Dendritic cell treated with granulocyte-macrophage colony-stimulating factor and Interleukin-4, amounts not matched to agents 40 ng/mL and 50 ng/mL, for 4 days (primary cell): ENCODE measurements around the gene EXOC3L4.
"Not testable (repeated sequence)": the region's sequence is repeated elsewhere in the genome, so short reads cannot be mapped to it uniquely, and the experiment has no call there.

Experiments used
- H3K27ac Mint-ChIP-seq: one replicate; pipeline ENCODE4 v1.8.0; 2022; ENCODE audit warnings: mild to moderate bottlenecking, mixed read lengths
- H3K27me3 Mint-ChIP-seq: one replicate; pipeline ENCODE4 v1.8.0; 2022; ENCODE audit warnings: mild to moderate bottlenecking, mixed read lengths
- H3K36me3 Mint-ChIP-seq: one replicate; pipeline ENCODE4 v1.8.0; 2022; ENCODE audit warnings: low read depth, mixed read lengths
- H3K4me1 Mint-ChIP-seq: one replicate; pipeline ENCODE4 v1.8.0; 2022; ENCODE audit warnings: low read depth, mixed read lengths
- H3K4me3 Mint-ChIP-seq: one replicate; pipeline ENCODE4 v1.8.0; 2022; ENCODE audit warnings: mild to moderate bottlenecking, moderate library complexity, mixed read lengths
- H3K9me3 Mint-ChIP-seq: one replicate; pipeline ENCODE4 v1.8.0; 2022; ENCODE audit warnings: mixed read lengths
- intact Hi-C: fragments of 100-400 bp; cut with micrococcal nuclease; formaldehyde crosslinking; loops from one replicate; pipeline ENCODE4 v1.15.0; 2022

Gene EXOC3L4

GRCh38 chr14:103140316-103141109 lies 46.0 kb downstream of the EXOC3L4 start:
- intact Hi-C loops, result loop anchor here (2.0 kb wide), 2 partner anchors 36 to 152 kb away; no protein-coding TSS in a partner anchor
- H3K27me3 Mint-ChIP-seq, result peaks cover 31% of the 10 kb centered on the region

DNA sequence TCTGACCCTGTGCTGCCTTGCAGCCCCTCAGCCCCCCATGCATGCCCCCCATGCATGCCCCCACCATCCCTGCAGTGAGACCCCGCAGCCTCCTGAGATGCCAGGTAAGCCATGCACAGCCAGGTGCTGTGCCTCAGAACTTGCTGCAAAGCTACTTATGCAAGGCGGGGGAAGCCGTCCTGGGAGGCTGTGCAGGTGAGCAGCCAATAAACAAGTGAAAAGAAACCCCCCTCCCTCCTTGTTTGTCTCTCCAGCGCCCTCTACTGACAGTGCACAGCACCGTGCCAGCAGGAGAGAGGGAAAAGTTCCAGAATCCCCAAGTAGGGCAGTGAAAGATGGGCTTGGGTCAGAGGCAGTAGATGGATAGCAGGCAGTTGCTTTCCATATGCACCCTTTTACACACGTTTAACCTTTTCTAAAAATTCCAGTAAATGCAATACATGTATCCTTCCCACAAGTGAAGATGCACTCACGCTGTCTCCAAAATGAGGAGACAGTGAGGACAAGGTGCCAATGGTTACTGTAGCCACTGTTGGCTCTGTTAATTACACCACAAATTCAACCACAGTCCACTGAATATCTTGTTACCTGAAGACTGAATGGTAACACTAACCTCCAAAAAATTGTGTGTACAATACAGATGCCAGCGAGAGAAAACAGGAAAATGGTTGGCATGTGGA lies 46.7 kb downstream of the EXOC3L4 start:
- Mint-ChIP-seq H3K9me3 (no peaks in the 10 kb centered on the region), H3K27me3 (peaks cover 34% of the 10 kb centered on the region), H3K4me1 (peaks cover 42% of the 10 kb centered on the region), H3K27ac (no peak overlapping the region), H3K4me3 (no peak overlapping the region), H3K36me3 (peaks cover 10% of the 10 kb centered on the region)
- intact Hi-C loops, result loop anchor here (2.0 kb wide), 2 partner anchors 36 to 152 kb away; no protein-coding TSS in a partner anchor

More at GRCh38 chr14:103140316-103141109, 46.0 kb downstream of the EXOC3L4 start:
- Mint-ChIP-seq H3K27ac (no peak overlapping the region), H3K9me3 (no peaks in the 10 kb centered on the region), H3K36me3 (peaks cover 17% of the 10 kb centered on the region), H3K4me1 (peaks cover 49% of the 10 kb centered on the region), H3K4me3 (no peak overlapping the region)

GRCh38 chr14:103142026-103142425 lies 47.5 kb downstream of the EXOC3L4 start:
- Mint-ChIP-seq H3K4me1 (peaks cover 34% of the 10 kb centered on the region), H3K4me3 (no peak overlapping the region), H3K36me3 (peaks cover 2% of the 10 kb centered on the region), H3K27me3 (peaks cover 34% of the 10 kb centered on the region), H3K27ac (no peak overlapping the region), H3K9me3 (no peaks in the 10 kb centered on the region)
- intact Hi-C loops, result no loop called here

DNA sequence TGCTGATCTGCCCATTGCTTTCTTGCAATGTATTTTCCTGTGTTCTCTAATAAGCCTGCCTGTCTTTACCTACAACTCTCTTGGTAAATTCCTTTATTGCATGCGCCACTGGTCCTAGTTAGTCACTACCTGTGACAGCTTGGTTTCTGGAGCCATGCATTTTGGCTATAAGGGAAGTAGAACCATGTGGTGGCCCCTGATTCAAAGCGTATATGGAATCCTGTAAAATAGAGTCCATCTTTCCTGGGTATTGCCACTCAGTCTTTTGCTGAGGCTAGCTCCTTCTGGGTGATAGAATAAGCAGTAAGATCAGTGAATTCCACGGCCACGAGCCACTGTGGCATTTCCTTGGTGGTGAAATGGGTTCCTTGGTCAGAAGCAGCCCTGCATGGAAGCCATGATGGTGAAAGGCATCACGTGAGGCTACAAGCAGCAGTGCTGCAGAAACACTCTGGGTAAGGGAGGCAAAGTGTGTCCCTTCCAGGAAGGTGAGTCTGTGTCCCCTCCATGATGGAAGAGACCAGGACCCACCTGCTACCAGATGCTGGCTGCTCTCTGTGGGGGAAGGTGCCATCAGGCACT lies 48.3 kb downstream of the EXOC3L4 start:
- H3K4me1 Mint-ChIP-seq, result peaks cover 26% of the 10 kb centered on the region
- intact Hi-C loops, result no loop called here
- H3K27me3 Mint-ChIP-seq, result peaks cover 33% of the 10 kb centered on the region
- no peaks in the 10 kb centered on the region for H3K9me3 Mint-ChIP-seq
- no peaks in the 10 kb centered on the region for H3K36me3 Mint-ChIP-seq
- no peak overlapping the region for H3K4me3 Mint-ChIP-seq
- H3K27ac Mint-ChIP-seq, result no peak overlapping the region

DNA sequence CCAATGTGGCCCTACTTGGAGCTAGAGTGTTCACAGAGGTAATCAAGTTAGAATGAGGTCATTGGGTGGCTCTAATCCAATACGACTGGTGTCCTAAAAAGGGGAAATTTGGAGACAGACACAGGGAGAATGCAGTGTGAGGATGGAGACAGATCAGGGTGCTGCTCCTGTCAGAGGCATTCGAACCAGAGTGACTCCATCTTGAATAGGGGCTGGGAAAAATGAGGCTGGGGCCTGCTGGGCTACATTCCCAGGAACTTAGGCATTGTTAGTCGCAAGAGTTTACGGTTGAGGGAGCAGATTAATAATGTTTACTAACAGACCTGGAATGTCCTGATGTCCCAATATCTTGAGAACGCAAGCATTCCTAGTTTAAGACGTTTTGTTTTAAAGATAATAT lies 49.0 kb downstream of the EXOC3L4 start:
- Mint-ChIP-seq H3K27me3 (peaks cover 33% of the 10 kb centered on the region), H3K27ac (no peak overlapping the region), H3K36me3 (no peaks in the 10 kb centered on the region), H3K4me1 (peaks cover 19% of the 10 kb centered on the region), H3K9me3 (no peaks in the 10 kb centered on the region), H3K4me3 (no peak overlapping the region)
- intact Hi-C loops, result no loop called here

GRCh38 chr14:103144085-103144484 lies 49.6 kb downstream of the EXOC3L4 start:
- H3K36me3 Mint-ChIP-seq, result no peaks in the 10 kb centered on the region
- no peak overlapping the region for H3K4me3 Mint-ChIP-seq
- H3K27ac Mint-ChIP-seq, result no peak overlapping the region
- peaks cover 13% of the 10 kb centered on the region for H3K4me1 Mint-ChIP-seq
- intact Hi-C loops, result no loop called here
- H3K27me3 Mint-ChIP-seq, result peaks cover 30% of the 10 kb centered on the region
- H3K9me3 Mint-ChIP-seq, result no peaks in the 10 kb centered on the region

- intact Hi-C loops, result no loop called here
- Mint-ChIP-seq H3K27ac (no peak overlapping the region), H3K36me3 (no peaks in the 10 kb centered on the region), H3K27me3 (peaks cover 27% of the 10 kb centered on the region), H3K4me3 (no peak overlapping the region), H3K9me3 (no peaks in the 10 kb centered on the region), H3K4me1 (peaks cover under 1% of the 10 kb centered on the region)
Measured at GRCh38 chr14:103146141-103146709, 51.7 kb downstream of the EXOC3L4 start.

GRCh38 chr14:103149351-103150237 lies 55.1 kb downstream of the EXOC3L4 start:
- Mint-ChIP-seq H3K27ac (no peak overlapping the region), H3K36me3 (no peaks in the 10 kb centered on the region), H3K27me3 (peaks cover 18% of the 10 kb centered on the region), H3K4me3 (no peak overlapping the region), H3K4me1 (peaks cover 2% of the 10 kb centered on the region), H3K9me3 (no peaks in the 10 kb centered on the region)
- intact Hi-C loops, result no loop called here

DNA sequence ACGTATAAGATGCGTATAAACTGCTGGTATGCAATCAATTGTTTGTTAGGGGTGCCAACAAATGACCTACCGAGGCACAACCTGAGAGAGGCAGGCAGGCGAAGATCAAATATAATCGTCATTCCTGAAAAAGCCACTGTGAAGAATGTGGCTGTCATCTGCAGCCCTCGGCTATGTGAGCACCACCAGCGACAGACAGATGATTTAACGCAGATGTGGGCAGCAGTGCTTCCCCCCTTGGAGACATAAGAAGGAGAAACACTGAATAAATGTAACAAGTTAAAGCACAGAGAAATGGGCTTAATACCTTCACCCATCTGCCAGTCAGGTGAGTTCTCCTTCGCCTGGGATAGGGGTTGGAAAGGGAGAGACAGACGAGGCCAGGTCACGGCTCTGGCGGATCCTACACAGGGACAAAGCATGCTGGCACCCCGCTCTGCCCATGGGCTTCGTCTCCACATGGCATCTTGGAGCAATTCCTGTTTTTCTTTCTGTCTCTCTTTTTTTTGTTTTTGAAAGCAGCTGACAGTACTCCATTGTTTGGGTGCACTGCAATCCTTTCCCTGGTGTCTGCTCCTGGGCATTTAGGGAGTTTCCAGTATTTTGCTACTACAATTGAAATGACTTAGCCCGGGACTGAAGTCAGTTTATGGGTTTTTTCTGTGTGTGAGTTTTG lies 56.9 kb downstream of the EXOC3L4 start:
- intact Hi-C loops, result no loop called here
- Mint-ChIP-seq H3K9me3 (no peaks in the 10 kb centered on the region), H3K27ac (no peak overlapping the region), H3K4me1 (peaks cover 9% of the 10 kb centered on the region), H3K36me3 (no peaks in the 10 kb centered on the region), H3K4me3 (no peak overlapping the region), H3K27me3 (peaks cover 16% of the 10 kb centered on the region)

DNA sequence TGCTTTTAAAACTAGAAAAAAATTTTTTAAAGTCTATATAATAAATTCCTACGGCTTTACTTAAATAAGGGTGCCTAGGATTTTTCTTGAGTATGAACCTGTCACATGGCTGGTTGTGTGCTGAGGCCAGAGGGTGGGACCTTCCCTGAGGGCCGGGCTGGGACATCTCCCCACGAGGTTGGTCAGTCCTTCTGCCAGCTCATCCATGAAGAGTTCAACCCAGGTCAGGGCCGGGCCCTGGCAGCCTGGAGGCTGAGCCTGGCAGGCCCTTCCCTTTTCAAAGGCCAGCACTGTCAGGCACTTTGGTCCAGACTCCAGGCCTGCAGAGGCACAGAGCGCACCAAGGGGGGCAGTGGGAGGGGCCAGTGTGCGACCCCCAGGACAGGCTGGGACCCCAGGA lies 60.5 kb downstream of the EXOC3L4 start:
- H3K9me3 Mint-ChIP-seq, result no peaks in the 10 kb centered on the region
- H3K27ac Mint-ChIP-seq, result no peak overlapping the region
- no peak overlapping the region for H3K4me3 Mint-ChIP-seq
- H3K4me1 Mint-ChIP-seq, result peaks cover 9% of the 10 kb centered on the region
- intact Hi-C loops, result no loop called here
- H3K27me3 Mint-ChIP-seq, result peaks cover 29% of the 10 kb centered on the region
- no peaks in the 10 kb centered on the region for H3K36me3 Mint-ChIP-seq

DNA sequence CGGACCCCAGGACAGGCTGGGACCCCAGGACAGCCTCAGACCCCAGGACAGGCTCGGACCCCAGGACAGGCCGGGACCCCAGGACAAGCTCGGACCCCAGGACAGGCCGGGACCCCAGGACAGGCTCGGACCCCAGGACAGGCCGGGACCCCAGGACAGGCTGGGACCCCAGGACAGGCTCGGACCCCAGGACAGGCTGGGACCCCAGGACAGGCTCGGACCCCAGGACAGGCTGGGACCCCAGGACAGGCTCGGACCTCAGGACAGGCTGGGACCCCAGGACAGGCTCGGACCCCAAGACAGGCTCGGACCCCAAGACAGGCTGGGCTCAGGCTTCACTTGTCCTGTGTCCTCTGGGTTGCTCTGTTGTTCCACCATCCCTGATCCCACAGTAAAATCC lies 60.9 kb downstream of the EXOC3L4 start:
- H3K4me3 Mint-ChIP-seq, H3K36me3 Mint-ChIP-seq, H3K4me1 Mint-ChIP-seq, H3K27ac Mint-ChIP-seq, intact Hi-C loops, H3K9me3 Mint-ChIP-seq: not testable (repeated sequence)
- H3K27me3 Mint-ChIP-seq, result peaks cover 29% of the 10 kb centered on the region

DNA sequence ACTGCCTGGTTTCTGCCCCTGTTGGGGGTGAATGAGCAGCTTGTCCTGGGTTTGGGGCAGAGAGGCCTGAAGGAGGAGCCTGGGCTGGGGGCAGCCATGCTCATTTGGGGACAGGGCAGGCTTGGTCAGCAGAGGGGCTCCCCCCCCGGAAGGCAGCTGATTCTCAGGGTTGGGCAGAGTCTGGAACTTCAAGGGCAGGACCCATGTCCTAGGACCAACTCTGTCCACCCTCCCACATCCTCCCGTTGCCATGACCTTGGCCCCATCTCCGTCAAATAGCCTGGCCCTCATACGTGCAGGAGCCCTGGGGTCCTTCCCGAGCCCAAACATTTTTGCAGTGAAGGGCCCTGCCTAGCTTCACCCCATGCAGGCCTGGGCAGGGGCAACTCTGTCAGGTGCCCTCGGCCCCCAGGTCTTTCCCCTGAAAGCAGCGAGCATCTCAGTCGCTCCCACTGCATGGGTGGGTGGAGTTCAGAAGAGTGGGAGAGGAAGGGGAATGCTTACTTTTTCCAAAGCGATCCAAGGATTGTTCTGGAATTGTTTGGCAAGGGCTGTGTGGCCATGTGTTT lies 61.4 kb downstream of the EXOC3L4 start:
- H3K4me3 Mint-ChIP-seq, result no peak overlapping the region
- peak overlapping the region; percentile 4 for H3K27ac Mint-ChIP-seq
- H3K4me1 Mint-ChIP-seq, result peaks cover 9% of the 10 kb centered on the region
- H3K9me3 Mint-ChIP-seq, result no peaks in the 10 kb centered on the region
- peaks cover 31% of the 10 kb centered on the region for H3K27me3 Mint-ChIP-seq
- H3K36me3 Mint-ChIP-seq, result no peaks in the 10 kb centered on the region
- intact Hi-C loops, result no loop called here
